Measurements from ENCODE around the gene VILL. TPM values are rescaled to one million over a fixed set of nuclear protein-coding genes. Genes with fewer than 3 reads are reported as not detected.

Gene VILL
- total and polyA plus RNA-seq, 2 of the 8 experiments (the other 6 are each of a cell fraction or from before 2014, with no cell fraction given) = 4.1 to 4.2 TPM

- Histone ChIP-seq H3K79me1 (ENCODE audit: low read depth, low read length) (no peaks in the 10 kb centered on the region), H2AK5ac (ENCODE audit: low read depth, low read length) (0 out of 2 replicates have a peak overlapping the region, but pooled peaks have one; percentile 26)
- CTCF ChIA-PET (ENCODE audit: partially characterized antibody) = interaction anchor here (1.1 to 2.1 kb wide), 5 partner anchors 12 to 82 kb away, joined by 3 to 10 read pairs (median 5); no protein-coding TSS in a partner anchor
Measured at GRCh38 chr3:37991823-37992222, 1.2 kb downstream of the VILL start.

More at GRCh38 chr3:37991823-37992222, 1.2 kb downstream of the VILL start:
- POLR2A ChIA-PET (ENCODE audit: partially characterized antibody) = no interaction called here
- Histone ChIP-seq H3K14ac (ENCODE audit: insufficient read length) (no peak overlapping the region), H3K18ac (ENCODE audit: extremely low read depth, low read length) (no peak overlapping the region), H3K4me3 (ENCODE audit: extremely low read depth in 1 of 4, insufficient read depth in 2 of 4, low read depth in 3 of 4, low read length in 4 of 4) (no peak overlapping the region), H3K27ac (ENCODE audit: low read depth, low read length) (no peak overlapping the region), H3K4me1 (replicated peaks in 1 of 4; ENCODE audit: control insufficient read depth in 3 of 4, insufficient read depth in 4 of 4, low read length in 3 of 4) (peaks cover 0 to 13% (median 7%) of the 10 kb centered on the region in 4 experiments; a peak in 6 of 7 replicates), H3K27me3 (replicated peaks in 1 of 4; ENCODE audit: control insufficient read depth in 3 of 4, extremely low read depth in 1 of 4, insufficient read depth in 3 of 4, low read length in 3 of 4) (peaks cover 0 to 5% (median 1%) of the 10 kb centered on the region in 4 experiments; a peak in 4 of 7 replicates), H3K23ac (ENCODE audit: insufficient read length) (no peak overlapping the region), H3K4me2 (ENCODE audit: insufficient read depth in 1 of 2, low read depth in 2 of 2, low read length in 2 of 2) (0 out of 4 replicates have a peak overlapping the region, but pooled peaks of 1 of the 2 experiments have one; percentile 54), H2BK120ac (replicated peaks; ENCODE audit: low read depth, low read length) (no peak overlapping the region), H3K56ac (replicated peaks; ENCODE audit: insufficient read length, low read depth, low read length) (no peak overlapping the region), H2BK12ac (ENCODE audit: low read depth, low read length) (0 out of 2 replicates have a peak overlapping the region, but pooled peaks have one; percentile 50), H3K36me3 (ENCODE audit: control insufficient read depth in 2 of 4, insufficient read depth in 4 of 4, low read length in 3 of 4) (no peaks in the 10 kb centered on the region), H4K8ac (ENCODE audit: extremely low read depth, insufficient read depth, low read length) (no peak overlapping the region), H4K20me1 (replicated peaks in 1 of 2; ENCODE audit: control insufficient read depth in 1 of 2, insufficient read depth in 2 of 2, low read length in 2 of 2) (no peaks in the 10 kb centered on the region), H3K79me2 (ENCODE audit: control insufficient read depth in 1 of 2, insufficient read depth in 2 of 2, low read length in 2 of 2) (no peaks in the 10 kb centered on the region), H2AFZ (ENCODE audit: low read length) (no peak overlapping the region), H2BK15ac (ENCODE audit: low read length) (peak overlapping the region; percentile 85; the same call in 1 of the 2 replicates), H3K4ac (replicated peaks; ENCODE audit: insufficient read length, low read depth, low read length) (no peak overlapping the region), H2BK20ac (ENCODE audit: low read length) (no peak overlapping the region), H3K9me3 (ENCODE audit: insufficient read depth in 2 of 2, low read depth in 1 of 2, low read length in 1 of 2) (no peaks in the 10 kb centered on the region), H4K5ac (ENCODE audit: insufficient read length, low read depth, low read length) (no peak overlapping the region), H3K9ac (replicated peaks in 1 of 4; ENCODE audit: extremely low read depth in 1 of 4, low read depth in 3 of 4, low read length in 3 of 4) (no peak overlapping the region), H3K23me2 (ENCODE audit: low read depth, low read length) (peaks cover 7% of the 10 kb centered on the region), H4K91ac (replicated peaks; ENCODE audit: insufficient read length, low read length) (peak overlapping the region; percentile 1), H2BK5ac (ENCODE audit: low read depth, low read length) (no peak overlapping the region)
- 93% methylated on average over 7 of the region's 7 CpGs; no CpG with 5 or more reads in 1 of the 2 experiments for WGBS, 2 experiments (ENCODE audit: extremely low coverage in 1 of 2, insufficient coverage in 1 of 2, insufficient read length in 1 of 2, insufficient replicate concordance in 2 of 2, low coverage in 1 of 2, low lambda C conversion rate in 2 of 2, missing lambda C conversion rate in 1 of 2)
- DNase-seq (ENCODE audit: low read depth in 1 of 2, low spot score in 2 of 2) (no peak), FAIRE-seq (no peak)
- no peak for TF ChIP-seq SP4 (IDR thresholded peaks at IDR 0.05; ENCODE audit: low read length)
- no peak for TF ChIP-seq JUND (IDR thresholded peaks at IDR 0.05; ENCODE audit: low read length)
